GM18502 (cell line): ENCODE measurements around the gene FAM135A.
"Not testable (repeated sequence)": the region's sequence is repeated elsewhere in the genome, so short reads cannot be mapped to it uniquely, and the experiment has no call there.

Experiments used
- ATAC-seq: cut with Tn5 transposase; IDR thresholded peaks from one replicate; pipeline ENCODE4 v1.9.1; 2021; ENCODE audit warnings: mild to moderate bottlenecking; ENCODE audit not compliant: unreplicated experiment, poor library complexity

The FAM135A gene

GRCh38 chr6:70453899-70454298 lies 40.6 kb downstream of the FAM135A start:
- not testable (repeated sequence) for ATAC-seq

GRCh38 chr6:70456735-70457134 lies 43.4 kb downstream of the FAM135A start:
- no peak for ATAC-seq

- no peak for ATAC-seq
Measured at GRCh38 chr6:70459235-70459634, 45.9 kb downstream of the FAM135A start.

- not testable (repeated sequence) for ATAC-seq
Measured at GRCh38 chr6:70459699-70460098, 46.4 kb downstream of the FAM135A start.

GRCh38 chr6:70470016-70470415 lies 56.7 kb downstream of the FAM135A start:
- no peak for ATAC-seq

GRCh38 chr6:70470510-70470909 lies 57.2 kb downstream of the FAM135A start:
- not testable (repeated sequence) for ATAC-seq

GRCh38 chr6:70474751-70475150 lies 61.4 kb downstream of the FAM135A start:
- ATAC-seq: no peak

- no peak for ATAC-seq
Measured at GRCh38 chr6:70479236-70479635, 65.9 kb downstream of the FAM135A start.

- ATAC-seq: not testable (repeated sequence)
Measured at GRCh38 chr6:70486638-70487037, 73.3 kb downstream of the FAM135A start.

- ATAC-seq: no peak
Measured at GRCh38 chr6:70489364-70489763, 76.1 kb downstream of the FAM135A start.

GRCh38 chr6:70494833-70495232 lies 81.5 kb downstream of the FAM135A start:
- ATAC-seq: no peak

- not testable (repeated sequence) for ATAC-seq
Measured at GRCh38 chr6:70495790-70496189, 82.5 kb downstream of the FAM135A start.

- no peak for ATAC-seq
Measured at GRCh38 chr6:70502484-70502883, 89.2 kb downstream of the FAM135A start.

- no peak for ATAC-seq
Measured at GRCh38 chr6:70503813-70504465, 90.6 kb downstream of the FAM135A start.

- no peak for ATAC-seq
Measured at GRCh38 chr6:70506321-70506720, 93.0 kb downstream of the FAM135A start.

- no peak for ATAC-seq
Measured at GRCh38 chr6:70507161-70507560, 93.9 kb downstream of the FAM135A start.

- ATAC-seq: no peak
Measured at GRCh38 chr6:70508953-70509352, 95.6 kb downstream of the FAM135A start.

- no peak for ATAC-seq
Measured at GRCh38 chr6:70510600-70510999, 97.3 kb downstream of the FAM135A start.

- no peak for ATAC-seq
Measured at GRCh38 chr6:70518723-70519122, 105.4 kb downstream of the FAM135A start.

- no peak for ATAC-seq
Measured at GRCh38 chr6:70520575-70520974, 107.3 kb downstream of the FAM135A start.

- no peak for ATAC-seq
Measured at GRCh38 chr6:70524721-70525286, 111.5 kb downstream of the FAM135A start.

GRCh38 chr6:70527071-70527737 lies 113.9 kb downstream of the FAM135A start:
- ATAC-seq: no peak
